ENCODE data around the gene EIF2B1. TPM values are rescaled to one million over a fixed set of nuclear protein-coding genes. Genes with fewer than 3 reads are reported as not detected.

The EIF2B1 gene
- total RNA-seq, 1 experiment from 2014 or later: 59.8 TPM

DNA sequence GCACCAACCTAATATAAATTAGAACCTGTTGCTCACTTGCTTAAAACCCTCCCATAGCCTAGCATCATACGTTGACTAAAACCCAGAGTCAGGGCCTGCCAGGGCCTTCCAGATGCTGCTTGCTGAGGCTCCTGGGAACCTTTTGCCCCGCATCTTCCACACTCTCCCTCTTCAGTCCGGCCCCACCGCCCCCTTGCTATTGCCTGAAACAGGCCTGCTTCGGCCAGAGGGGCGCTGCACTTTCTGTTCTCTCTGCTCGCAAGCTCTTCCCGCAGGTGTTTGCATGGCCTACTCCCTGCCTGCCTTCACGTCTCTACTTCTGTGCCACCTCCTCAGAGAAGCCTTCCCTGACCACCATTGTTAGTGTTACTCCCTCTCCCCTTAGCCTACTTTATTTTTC, 23.7 kb upstream of the EIF2B1 start:
- Histone ChIP-seq H3K14ac (ENCODE audit: insufficient read depth, low read length) (no peak overlapping the region), H3K27me3 (ENCODE audit: insufficient read depth, low read length) (no peaks in the 10 kb centered on the region), H2AK5ac (ENCODE audit: insufficient read length, low read length) (no peak overlapping the region), H4K20me1 (ENCODE audit: control insufficient read depth, insufficient read depth, insufficient read length) (no peaks in the 10 kb centered on the region), H2BK15ac (ENCODE audit: low read depth, low read length) (no peak overlapping the region), H3K4me1 (ENCODE audit: insufficient read depth, low read length) (no peaks in the 10 kb centered on the region), H2AFZ (ENCODE audit: low read length) (no peak overlapping the region), H3K79me2 (ENCODE audit: insufficient read depth, low read length) (no peaks in the 10 kb centered on the region), H3K9me3 (ENCODE audit: control insufficient read depth, low read depth, low read length) (no peaks in the 10 kb centered on the region), H3T11ph (ENCODE audit: low read length) (no peak overlapping the region), H3K79me1 (ENCODE audit: insufficient read depth, low read depth, low read length, poor library complexity, severe bottlenecking) (no peaks in the 10 kb centered on the region), H3K4me2 (ENCODE audit: insufficient read depth, insufficient read length, low read length) (no peak overlapping the region), H3K9ac (ENCODE audit: extremely low read depth, insufficient read length, low read length) (no peak overlapping the region), H3K23ac (ENCODE audit: insufficient read length, low read depth, low read length) (no peak overlapping the region), H3K4ac (ENCODE audit: low read depth, low read length) (no peak overlapping the region), H2BK5ac (ENCODE audit: insufficient read length, low read length) (no peak overlapping the region), H2BK12ac (ENCODE audit: insufficient read length, low read depth, low read length) (no peak overlapping the region), H3K27ac (ENCODE audit: insufficient read length, low read depth, low read length) (no peak overlapping the region), H3K23me2 (ENCODE audit: insufficient read length, low read depth, low read length, poor library complexity, severe bottlenecking) (no peaks in the 10 kb centered on the region), H3K56ac (ENCODE audit: insufficient read length, low read depth, low read length) (no peak overlapping the region), H4K91ac (ENCODE audit: insufficient read length, low read depth, low read length) (no peak overlapping the region), H4K8ac (replicated peaks; ENCODE audit: insufficient read length, low read depth, low read length) (no peak overlapping the region), H4K5ac (ENCODE audit: insufficient read length, low read depth, low read length) (no peak overlapping the region), H2BK120ac (ENCODE audit: low read depth, low read length, poor library complexity, severe bottlenecking) (no peak overlapping the region), H2BK20ac (ENCODE audit: low read depth, low read length, poor library complexity, severe bottlenecking) (no peak overlapping the region), H3K18ac (ENCODE audit: insufficient read length, low read depth, low read length) (no peak overlapping the region)
- no peaks in the 10 kb centered on the region for H3K4me1 Mint-ChIP-seq
- no CpG with 5 or more reads among the region's 9 CpGs for WGBS (ENCODE audit: extremely low coverage, insufficient read length, low lambda C conversion rate)
- H3K27me3 Mint-ChIP-seq (ENCODE audit: low read depth): no peaks in the 10 kb centered on the region
- H3K36me3 Mint-ChIP-seq (ENCODE audit: insufficient read depth in 1 of 3, low read depth in 3 of 3): peaks cover 13 to 58% (median 44%) of the 10 kb centered on the region in 3 experiments; a peak in 6 of 7 replicates
- H3K9me3 Mint-ChIP-seq: no peaks in the 10 kb centered on the region
- DNase-seq: peak; percentile 51
- H3K4me3 Mint-ChIP-seq: no peak overlapping the region
- TF ChIP-seq, protein P1, sequence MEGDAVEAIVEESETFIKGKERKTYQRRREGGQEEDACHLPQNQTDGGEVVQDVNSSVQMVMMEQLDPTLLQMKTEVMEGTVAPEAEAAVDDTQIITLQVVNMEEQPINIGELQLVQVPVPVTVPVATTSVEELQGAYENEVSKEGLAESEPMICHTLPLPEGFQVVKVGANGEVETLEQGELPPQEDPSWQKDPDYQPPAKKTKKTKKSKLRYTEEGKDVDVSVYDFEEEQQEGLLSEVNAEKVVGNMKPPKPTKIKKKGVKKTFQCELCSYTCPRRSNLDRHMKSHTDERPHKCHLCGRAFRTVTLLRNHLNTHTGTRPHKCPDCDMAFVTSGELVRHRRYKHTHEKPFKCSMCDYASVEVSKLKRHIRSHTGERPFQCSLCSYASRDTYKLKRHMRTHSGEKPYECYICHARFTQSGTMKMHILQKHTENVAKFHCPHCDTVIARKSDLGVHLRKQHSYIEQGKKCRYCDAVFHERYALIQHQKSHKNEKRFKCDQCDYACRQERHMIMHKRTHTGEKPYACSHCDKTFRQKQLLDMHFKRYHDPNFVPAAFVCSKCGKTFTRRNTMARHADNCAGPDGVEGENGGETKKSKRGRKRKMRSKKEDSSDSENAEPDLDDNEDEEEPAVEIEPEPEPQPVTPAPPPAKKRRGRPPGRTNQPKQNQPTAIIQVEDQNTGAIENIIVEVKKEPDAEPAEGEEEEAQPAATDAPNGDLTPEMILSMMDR (conservative IDR thresholded peaks at IDR 0.05): 0 out of 3 replicates have a peak, but pooled peaks have one; percentile 24
- H3K27ac Mint-ChIP-seq: peak overlapping the region in 1 of 3 experiments; percentile 33; a peak in 2 of 7 replicates
